Neural cell (in vitro differentiated cells): ENCODE measurements around the gene INPP4B. TPM values are rescaled to one million over a fixed set of nuclear protein-coding genes. Genes with fewer than 3 reads are reported as not detected.

ENCODE experiments used
- H2AFZ ChIP-seq: fragments of 200-600, 300-800 bp; sonication (generic), shearing (Covaris generic); 2 replicates; pipeline ENCODE4 v1.6.0; 2014; ENCODE audit warnings: low read depth, mild to moderate bottlenecking, antibody characterized with exemption, low read length, moderate library complexity
- H3F3A ChIP-seq: fragments of 200-600 bp; shearing (Covaris generic); 2 replicates; pipeline ENCODE4 v1.6.1; 2016; ENCODE audit warnings: mild to moderate bottlenecking, moderate library complexity, mixed read lengths, antibody characterized with exemption, low read length; ENCODE audit not compliant: insufficient read depth, poor library complexity, severe bottlenecking
- H3K27ac ChIP-seq: fragments of 200-600, 300-800 bp; sonication (generic), shearing (Covaris generic); 2 replicates; pipeline ENCODE4 v1.5.1; 2014; ENCODE audit warnings: mild to moderate bottlenecking, low read length, moderate library complexity
- H3K27me3 ChIP-seq: fragments of 300-800, 200-600 bp; sonication (generic), shearing (Covaris generic); 2 replicates; pipeline ENCODE4 v1.6.0; 2014; ENCODE audit warnings: mild to moderate bottlenecking, low read depth, low read length, moderate library complexity; ENCODE audit not compliant: insufficient read depth
- H3K36me3 ChIP-seq: fragments of 300-800, 200-600 bp; sonication (generic), shearing (Covaris generic); 2 replicates; pipeline ENCODE4 v1.5.1; 2014; ENCODE audit warnings: mild to moderate bottlenecking, antibody characterized with exemption, low read length, moderate library complexity; ENCODE audit not compliant: insufficient read depth
- H3K4me2 ChIP-seq: fragments of 300-800, 200-600 bp; sonication (generic), shearing (Covaris generic); 2 replicates; pipeline ENCODE4 v1.6.0; 2014; ENCODE audit warnings: mild to moderate bottlenecking, low read length
- H3K4me3 ChIP-seq: fragments of 300-800, 200-600 bp; sonication (generic), shearing (Covaris generic); 2 replicates; pipeline ENCODE4 v1.5.1; 2014; ENCODE audit warnings: mild to moderate bottlenecking, low read length, moderate library complexity
- H3K79me2 ChIP-seq: fragments of 200-600 bp; shearing (Covaris generic); replicated peaks from 2 replicates; pipeline ENCODE4 v1.6.0; 2014; ENCODE audit warnings: mild to moderate bottlenecking, low read length, moderate library complexity; ENCODE audit not compliant: insufficient read depth
- H3K9ac ChIP-seq: fragments of 300-800, 200-600 bp; sonication (generic), shearing (Covaris generic); 2 replicates; pipeline ENCODE4 v1.6.1; 2016; ENCODE audit warnings: mild to moderate bottlenecking, low read length, mixed read lengths
- H3K9me2 ChIP-seq: fragments of 200-600 bp; shearing (Covaris generic); 2 replicates; pipeline ENCODE4 v1.6.1; 2016; ENCODE audit warnings: mild to moderate bottlenecking, low read length, mixed read lengths; ENCODE audit not compliant: insufficient read depth
- H3K9me3 ChIP-seq: fragments of 200-600, 300-800 bp; sonication (generic), shearing (Covaris generic); 2 replicates; pipeline ENCODE4 v1.6.1; 2016; ENCODE audit warnings: mild to moderate bottlenecking, mixed run types, low read length, moderate library complexity, mixed read lengths
- H4K20me1 ChIP-seq: fragments of 200-600 bp; shearing (Covaris generic); 2 replicates; pipeline ENCODE4 v1.6.1; 2016; ENCODE audit warnings: mild to moderate bottlenecking, mixed run types; ENCODE audit not compliant: insufficient read depth
- CTCF ChIP-seq: fragments of 450-650 bp; IDR thresholded peaks from 2 replicates; pipeline ENCODE4 v1.5.1; 2014; ENCODE audit warnings: antibody characterized with exemption, mild to moderate bottlenecking, moderate library complexity; ENCODE audit not compliant: poor library complexity, severe bottlenecking
- EP300 ChIP-seq: fragments of 450-650 bp; conservative IDR thresholded peaks from 2 replicates; pipeline ENCODE4 v1.6.1; 2014; ENCODE audit warnings: antibody characterized with exemption, mild to moderate bottlenecking, moderate library complexity; ENCODE audit not compliant: poor library complexity, severe bottlenecking
- EZH2 ChIP-seq: fragments of 200-600, 300-800 bp; shearing (Covaris generic), sonication (generic); IDR thresholded peaks from 2 replicates; pipeline ENCODE4 v1.6.1; 2014; ENCODE audit warnings: antibody characterized with exemption, low read length, borderline replicate concordance, mild to moderate bottlenecking; ENCODE audit not compliant: insufficient read depth, poor library complexity, severe bottlenecking
- MXI1 ChIP-seq: fragments of 450-650 bp; conservative IDR thresholded peaks from 2 replicates; pipeline ENCODE4 v1.6.1; 2014; ENCODE audit warnings: antibody characterized with exemption, mild to moderate bottlenecking; ENCODE audit not compliant: poor library complexity, severe bottlenecking
- POLR2AphosphoS5 ChIP-seq: IDR thresholded peaks from 2 replicates; pipeline ENCODE4 v1.6.1; 2012
- RAD21 ChIP-seq: fragments of 450-650 bp; conservative IDR thresholded peaks from 2 replicates; pipeline ENCODE4 v1.6.1; 2014; ENCODE audit warnings: antibody characterized with exemption, mild to moderate bottlenecking, moderate library complexity
- REST ChIP-seq: IDR thresholded peaks from 2 replicates; pipeline ENCODE4 v1.6.1; 2012; ENCODE audit warnings: borderline replicate concordance
- SMC3 ChIP-seq: fragments of 450-650 bp; conservative IDR thresholded peaks from 2 replicates; pipeline ENCODE4 v1.6.1; 2014; ENCODE audit warnings: antibody characterized with exemption, mild to moderate bottlenecking, moderate library complexity; ENCODE audit not compliant: poor library complexity
- TAF1 ChIP-seq: IDR thresholded peaks from 2 replicates; pipeline ENCODE4 v1.6.1; 2012; ENCODE audit warnings: low read depth
- polyA plus RNA-seq: library from polyadenylated mRNA; depleted of rRNA; stranded (reverse); fragments of >200 nt; gene quantifications from 2 replicates; pipeline ENCODE4 v1.2.3, GENCODE V29; 2014

Gene INPP4B
- polyA plus RNA-seq, 1 donor from 2014 or later: 0.30 TPM

- no peaks in the 10 kb centered on the region for H3K79me2 ChIP-seq
- no peak overlapping the region for H3K9ac ChIP-seq
- no peaks in the 10 kb centered on the region for H4K20me1 ChIP-seq
- H3K9me2 ChIP-seq: no peaks in the 10 kb centered on the region
- no peaks in the 10 kb centered on the region for H3F3A ChIP-seq
- H2AFZ ChIP-seq: no peak overlapping the region
- no peaks in the 10 kb centered on the region for H3K9me3 ChIP-seq
- H3K27me3 ChIP-seq: no peaks in the 10 kb centered on the region
- no peak overlapping the region for H3K27ac ChIP-seq
- H3K4me3 ChIP-seq: no peak overlapping the region
- H3K4me2 ChIP-seq: no peak overlapping the region
- TF ChIP-seq RAD21: no peak
- TF ChIP-seq SMC3: no peak
- no peak for TF ChIP-seq REST
- no peak for TF ChIP-seq CTCF
- TF ChIP-seq TAF1: no peak
- no peak for TF ChIP-seq EP300
- TF ChIP-seq EZH2: no peak
- no peak for TF ChIP-seq MXI1
- TF ChIP-seq POLR2AphosphoS5: no peak
- H3K36me3 ChIP-seq: no peaks in the 10 kb centered on the region
Observed at GRCh38 chr4:142683997-142684396, 162.1 kb downstream of the INPP4B start.

- Histone ChIP-seq H3F3A (no peaks in the 10 kb centered on the region), H3K36me3 (no peaks in the 10 kb centered on the region), H3K4me2 (no peak overlapping the region), H3K79me2 (no peaks in the 10 kb centered on the region), H3K27me3 (no peaks in the 10 kb centered on the region), H3K9me2 (no peaks in the 10 kb centered on the region), H3K9me3 (no peaks in the 10 kb centered on the region), H2AFZ (no peak overlapping the region), H4K20me1 (no peaks in the 10 kb centered on the region), H3K27ac (no peak overlapping the region), H3K9ac (no peak overlapping the region), H3K4me3 (no peak overlapping the region)
- TF ChIP-seq RAD21 (no peak), MXI1 (no peak), POLR2AphosphoS5 (no peak), EZH2 (no peak), CTCF (no peak), TAF1 (no peak), SMC3 (no peak), REST (no peak), EP300 (no peak)
Observed at GRCh38 chr4:142683503-142683902, 162.6 kb downstream of the INPP4B start.
